Mucosa of gallbladder (tissue), 1 donor: Measurements from ENCODE around the gene SCAND1. TPM values are rescaled to one million over a fixed set of nuclear protein-coding genes. Genes with fewer than 3 reads are reported as not detected.
A peak's percentile ranks its signal among the peaks of the same experiment; 100 is the strongest.
"Not testable (repeated sequence)": the region's sequence is repeated elsewhere in the genome, so short reads cannot be mapped to it uniquely, and the experiment has no call there.

ENCODE experiments used
- DNase-seq: peaks from one replicate; pipeline ENCODE4 v3.0.0-alpha.2; 2020; ENCODE audit warnings: low spot score
- total RNA-seq: library from RNA; stranded (reverse); gene quantifications from one replicate; pipeline ENCODE4 v1.2.1, GENCODE V29; 2021
- donor health status: DM: no; HTN: no; CAD: no.

SCAND1 gene
- total RNA-seq = 92.7 TPM

DNA sequence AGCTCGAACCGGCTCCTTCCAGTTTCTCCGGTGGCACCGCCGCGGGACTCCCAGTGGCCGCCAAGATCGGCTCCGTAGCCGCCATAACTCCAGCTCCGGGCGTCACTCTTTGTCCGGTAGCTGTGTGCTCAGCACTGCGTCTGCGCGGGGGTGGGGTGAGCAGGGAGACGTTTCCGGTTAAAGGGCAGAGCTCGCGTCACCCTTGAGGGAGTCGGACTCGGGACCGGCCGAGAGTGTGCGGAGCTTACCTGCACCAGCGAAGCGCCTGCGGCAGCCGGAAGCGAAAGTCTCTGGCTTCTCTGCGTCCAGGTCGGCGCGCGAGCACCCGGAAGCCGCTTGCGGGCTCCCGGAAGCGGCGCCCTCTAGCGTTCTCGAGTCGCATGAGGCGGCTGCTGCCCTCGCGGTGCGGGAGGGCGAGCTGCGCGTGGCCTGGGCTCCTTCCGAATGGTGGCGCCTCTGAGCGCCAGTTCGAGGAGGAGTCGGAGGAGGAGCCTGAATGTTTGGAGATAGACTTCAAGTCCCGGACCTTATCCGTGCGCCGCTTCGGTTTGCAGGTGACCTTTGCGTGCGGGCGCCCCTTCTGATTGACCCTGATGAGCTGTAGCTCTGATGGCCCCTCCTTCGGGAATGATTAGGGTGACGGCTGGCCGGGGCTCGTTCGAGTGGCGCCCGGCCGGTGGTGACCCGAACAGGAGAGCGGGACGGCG, at the start of gene SCAND1:
SCAND1 (minus strand) TSS at position 303 of the 707 bp plus-strand sequence; CDS start at position 85, 218 bp downstream.
- DNase-seq = peak; percentile 96

DNA sequence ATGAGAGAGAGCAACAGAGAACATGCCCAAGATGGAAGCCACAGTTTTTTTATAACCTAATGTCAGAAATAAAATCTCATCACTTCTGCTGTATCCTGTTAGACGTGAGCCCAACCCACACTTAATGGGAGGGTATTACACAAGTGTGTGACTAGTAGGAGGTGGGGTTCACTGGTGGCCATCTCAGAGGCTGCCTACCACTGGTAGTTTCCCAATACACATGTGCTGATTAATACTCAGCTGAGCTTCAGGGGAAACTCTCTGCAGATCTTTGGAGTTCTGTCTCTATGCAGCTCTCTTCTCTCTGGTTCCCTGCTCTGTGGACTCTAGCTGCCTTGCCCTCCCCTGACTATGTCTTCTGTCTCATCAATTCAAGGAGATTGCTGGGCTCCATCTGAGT, 49.7 kb upstream of the SCAND1 start:
- no peak for DNase-seq

DNA sequence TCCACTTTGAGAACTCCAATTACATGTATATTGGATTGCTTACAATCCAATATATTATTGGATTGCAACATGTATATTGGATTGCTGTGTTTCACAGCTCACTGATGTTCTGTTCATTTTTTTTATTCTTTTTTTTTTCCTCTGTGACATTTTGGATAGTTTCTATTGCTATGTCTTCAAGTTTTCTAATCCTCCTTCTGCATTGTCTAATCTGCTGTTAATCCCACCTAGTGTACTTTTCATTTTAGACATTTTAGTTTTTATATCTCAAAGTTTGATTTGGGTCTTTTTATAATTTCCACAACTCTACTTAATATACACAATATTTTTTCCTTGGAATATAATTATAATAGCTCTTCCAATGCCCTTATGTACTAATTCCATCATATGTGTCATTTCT, 48.6 kb upstream of the SCAND1 start:
- DNase-seq = no peak

DNA sequence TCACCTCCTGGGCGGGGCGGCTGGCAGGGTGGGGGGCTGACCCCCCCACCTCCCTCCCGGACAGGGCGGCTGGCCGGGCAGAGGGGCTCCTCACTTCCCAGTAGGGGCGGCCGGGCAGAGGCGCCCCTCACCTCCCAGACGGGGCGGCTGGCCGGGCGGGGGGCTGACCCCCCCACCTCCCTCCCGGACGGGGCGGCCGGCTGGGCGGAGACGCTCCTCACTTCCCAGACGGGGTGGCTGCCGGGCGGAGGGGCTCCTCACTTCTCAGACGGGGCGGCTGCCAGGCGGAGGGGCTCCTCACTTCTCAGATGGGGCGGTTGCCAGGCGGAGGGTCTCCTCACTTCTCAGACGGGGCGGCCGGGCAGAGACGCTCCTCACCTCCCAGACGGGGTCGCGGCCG, 47.0 kb upstream of the SCAND1 start:
- not testable (repeated sequence) for DNase-seq

GRCh38 chr20:35996492-35996891, 42.2 kb upstream of the SCAND1 start:
- not testable (repeated sequence) for DNase-seq

- DNase-seq = peak; percentile 85
These were observed 40.7 kb upstream of the SCAND1 start for GRCh38 chr20:35994994-35995453.

GRCh38 chr20:35992713-35993335, 38.5 kb upstream of the SCAND1 start:
- peak; percentile 55 for DNase-seq

- peak; percentile 17 for DNase-seq
These were observed 37.0 kb upstream of the SCAND1 start for GRCh38 chr20:35991142-35991771.

GRCh38 chr20:35988910-35989463, 34.7 kb upstream of the SCAND1 start:
- DNase-seq = no peak

- no peak for DNase-seq
These were observed 31.5 kb upstream of the SCAND1 start for GRCh38 chr20:35985806-35986205.

GRCh38 chr20:35984382-35984781, 30.1 kb upstream of the SCAND1 start:
- DNase-seq = no peak

DNA sequence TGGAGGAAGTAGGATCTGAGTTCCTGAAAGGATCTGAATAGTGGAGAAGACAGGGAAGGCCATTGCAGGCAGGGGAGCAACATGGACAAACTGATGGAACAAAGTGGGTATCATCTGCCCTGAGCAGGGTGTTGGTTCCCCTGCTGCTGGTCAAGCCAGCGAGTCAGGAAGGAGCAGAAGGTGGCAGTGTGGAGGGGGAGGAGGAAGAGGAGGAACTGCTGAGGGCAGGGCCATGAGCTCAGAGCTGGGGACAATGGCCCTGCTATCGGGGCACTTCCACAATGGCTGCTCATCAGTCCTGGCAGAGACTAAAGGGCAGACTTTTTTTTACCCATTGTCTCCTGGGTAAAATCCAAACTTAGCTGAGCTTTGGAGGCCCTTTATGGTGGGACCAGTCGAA, 27.7 kb upstream of the SCAND1 start:
- DNase-seq = no peak

- no peak for DNase-seq
These were observed 25.2 kb upstream of the SCAND1 start for GRCh38 chr20:35979544-35979943.

DNA sequence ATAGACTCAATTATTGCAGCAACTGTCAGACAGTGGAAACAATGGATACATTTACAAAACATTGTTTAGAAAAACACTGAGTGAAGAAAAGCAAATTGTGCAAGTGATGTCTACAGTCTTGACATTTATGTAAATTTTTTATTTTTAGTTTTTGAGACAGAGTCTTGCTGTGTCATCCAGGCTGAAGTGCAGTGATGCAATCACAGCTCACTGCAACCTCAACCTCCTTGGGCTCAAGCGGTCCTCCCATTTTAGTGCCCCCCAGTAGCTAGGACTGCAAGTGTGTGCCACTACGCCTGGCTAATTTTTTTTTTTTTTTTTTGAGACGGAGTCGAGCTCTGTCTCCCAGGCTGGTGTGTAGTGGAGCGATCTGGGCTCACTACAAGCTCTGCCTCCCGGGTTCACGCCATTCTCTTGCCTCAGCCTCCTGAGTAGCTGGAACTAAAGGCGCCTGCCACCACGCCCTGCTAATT, 23.8 kb upstream of the SCAND1 start:
- DNase-seq = no peak

GRCh38 chr20:35975576-35976373, 21.5 kb upstream of the SCAND1 start:
- no peak for DNase-seq

DNA sequence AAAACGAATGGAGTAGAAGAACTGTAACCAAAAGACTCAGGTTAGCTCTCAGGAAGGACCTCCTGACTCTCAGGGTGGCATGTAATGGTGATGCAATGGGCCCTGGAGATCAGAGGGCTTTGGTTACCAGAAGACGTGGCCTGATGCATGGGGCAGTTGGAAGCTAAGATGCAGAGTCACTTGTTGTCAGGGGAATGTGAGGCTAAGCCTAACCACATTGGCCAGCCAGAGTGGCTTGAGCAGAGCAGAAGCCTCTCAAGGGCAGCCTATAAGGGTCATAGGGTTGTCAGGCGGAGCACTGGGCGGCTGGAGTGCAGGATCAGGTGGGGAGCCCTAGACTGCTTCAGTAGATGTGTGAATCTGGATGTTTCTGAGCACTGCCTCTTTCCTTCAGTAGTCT, 20.0 kb upstream of the SCAND1 start:
- no peak for DNase-seq

DNA sequence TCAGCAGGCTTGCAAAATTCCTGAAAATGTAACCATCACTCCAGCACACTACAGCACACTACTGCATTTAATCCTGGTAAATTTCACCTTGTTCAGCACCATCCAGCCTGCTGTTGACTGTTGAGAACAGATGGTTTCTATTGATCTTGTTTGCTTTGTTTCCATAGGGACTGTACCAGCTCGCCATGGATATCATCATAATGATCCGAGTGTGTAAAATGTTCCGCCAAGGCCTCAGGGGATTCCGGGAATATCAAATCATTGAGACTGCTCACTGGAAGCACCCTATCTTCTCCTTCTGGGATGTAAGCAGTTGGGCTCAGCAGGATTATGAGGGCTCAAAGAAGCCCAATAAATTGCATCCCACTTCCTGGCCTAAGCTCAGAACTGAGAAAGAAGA, 18.2 kb upstream of the SCAND1 start:
- no peak for DNase-seq

- no peak for DNase-seq
These were observed 17.7 kb upstream of the SCAND1 start for GRCh38 chr20:35971981-35972380.

GRCh38 chr20:35968930-35969329, 14.6 kb upstream of the SCAND1 start:
- DNase-seq = no peak

DNA sequence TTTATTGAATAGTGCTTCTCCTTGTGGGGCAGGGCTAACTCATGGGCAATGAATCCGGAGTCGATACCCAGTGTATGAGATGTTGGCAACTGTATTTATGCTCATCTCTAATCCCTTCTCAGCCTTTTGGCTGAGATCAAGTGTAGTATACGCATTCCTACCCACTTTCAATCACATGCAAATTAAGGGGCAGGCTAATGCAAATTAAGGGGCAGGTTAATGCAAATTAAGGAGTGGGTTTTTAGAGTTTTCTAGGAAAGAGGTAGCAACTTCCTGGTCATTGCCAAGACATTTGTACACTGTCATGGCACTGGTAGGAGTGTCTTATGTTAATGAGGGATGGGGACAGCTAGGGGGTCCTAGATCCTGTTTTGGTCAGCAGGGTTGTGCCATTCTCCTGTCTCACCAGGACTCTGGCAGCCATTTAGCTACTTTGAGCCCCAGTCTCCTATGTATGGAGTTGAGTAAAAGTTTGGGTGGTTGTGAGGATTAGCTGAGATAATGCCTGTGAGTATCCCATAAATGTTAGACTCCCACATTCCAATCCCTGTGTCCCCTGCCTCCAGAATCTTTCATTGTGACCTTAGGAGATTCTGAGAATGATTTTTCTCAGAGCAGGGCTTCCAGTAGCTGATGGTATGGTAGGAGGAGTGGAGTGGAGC, 13.8 kb upstream of the SCAND1 start, which contains the start of gene CNBD2:
CNBD2 (plus strand) TSS at position 612 of the 662 bp plus-strand sequence. CDS start 173 bp downstream, outside the sequence.
- DNase-seq = no peak

DNA sequence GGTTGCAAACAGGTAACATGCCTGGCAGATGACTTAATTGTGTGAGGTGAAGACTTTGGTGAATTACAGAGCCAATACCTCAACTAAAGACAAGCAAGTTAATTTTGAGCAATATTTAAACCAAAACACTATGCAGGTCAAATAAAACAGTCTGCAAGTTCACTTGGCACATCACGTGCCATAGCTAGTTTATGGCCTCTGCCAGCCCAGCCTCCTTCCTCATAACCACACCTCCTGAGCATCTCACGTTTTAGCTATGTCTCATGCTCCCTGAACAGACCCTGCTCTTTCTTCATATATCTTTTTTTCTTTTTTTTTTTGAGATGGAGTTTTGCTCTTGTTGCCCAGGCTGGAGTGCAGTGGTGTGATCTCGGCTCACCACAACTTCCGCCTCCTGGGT, 9.6 kb upstream of the SCAND1 start:
- DNase-seq = no peak
